ENCODE results near the gene GPR143. TPM values are rescaled to one million over a fixed set of nuclear protein-coding genes. Genes with fewer than 3 reads are reported as not detected.

GPR143 gene
- total and polyA plus RNA-seq, 2 of the 4 experiments (the other 2 are of a cell fraction), result 0.07 TPM; not detected in 1

GRCh38 chrX:9704876-9705465 is 60.7 kb downstream of the GPR143 start:
- dilution Hi-C loops (cut with HindIII; ENCODE audit: low sequenced_read_pairs, unreplicated experiment), result no loop called here
- H3K4me3 ChIP-seq (ENCODE audit: insufficient read depth, low read depth, low read length), result no peak overlapping the region

More at GRCh38 chrX:9704876-9705465, 60.7 kb downstream of the GPR143 start:
- H2BK5ac ChIP-seq (ENCODE audit: low read depth, low read length, poor library complexity, severe bottlenecking), result no peak overlapping the region
- DNase-seq (no peak), ATAC-seq (ENCODE audit: low read depth) (no peak)
- WGBS, 2 experiments (ENCODE audit: extremely low coverage in 2 of 2, insufficient read length in 1 of 2), result 83% methylated on average over 2 of the region's 6 CpGs; no CpG with 5 or more reads in 1 of the 2 experiments
- no peaks in the 10 kb centered on the region for H3K27me3 ChIP-seq (ENCODE audit: control insufficient read depth, insufficient read depth, low read length)
- intact Hi-C loops (cut with micrococcal nuclease), result loop anchor here (10.0 kb wide), 1 partner anchor 960 kb away; no protein-coding TSS in a partner anchor
- no peak overlapping the region for H2BK15ac ChIP-seq (ENCODE audit: low read depth, low read length)
- POLR2A ChIA-PET (ENCODE audit: unreplicated experiment), result no interaction called here
- TF ChIP-seq MAZ (IDR thresholded peaks at IDR 0.05; ENCODE audit: borderline replicate concordance, low read depth, low read length) (no peak), ELK1 (IDR thresholded peaks at IDR 0.05; ENCODE audit: borderline replicate concordance, low read depth, low read length) (no peak)
- peaks cover 0 to 5% of the 10 kb centered on the region in 2 experiments; a peak in 1 of 4 replicates for H3K79me1 ChIP-seq (ENCODE audit: low read depth in 1 of 2, low read length in 2 of 2)
- H3K9me3 ChIP-seq (ENCODE audit: control insufficient read depth, insufficient read depth, low read length), result no peaks in the 10 kb centered on the region
- peaks cover 31% of the 10 kb centered on the region for H3K36me3 ChIP-seq (ENCODE audit: control insufficient read depth, insufficient read depth, low read length)
- H3K14ac ChIP-seq (replicated peaks; ENCODE audit: low read depth, low read length), result no peak overlapping the region
- H3K4me2 ChIP-seq (ENCODE audit: low read depth, low read length), result no peak overlapping the region
- H3K23ac ChIP-seq (ENCODE audit: low read depth, low read length), result no peak overlapping the region
- H4K91ac ChIP-seq (ENCODE audit: insufficient read depth, low read depth, low read length), result no peak overlapping the region
- H4K20me1 ChIP-seq (ENCODE audit: insufficient read depth, low read length), result no peaks in the 10 kb centered on the region
- no peak overlapping the region for H2BK20ac ChIP-seq (ENCODE audit: low read depth, low read length)
- no peak overlapping the region for H4K5ac ChIP-seq (ENCODE audit: low read depth, low read length)
- H3K9me1 ChIP-seq (ENCODE audit: insufficient read depth, low read length), result no peaks in the 10 kb centered on the region
- H3K56ac ChIP-seq (ENCODE audit: extremely low read depth, insufficient read depth, low read length), result no peak overlapping the region; the same call in 1 of the 2 replicates
- no peak overlapping the region for H2AK9ac ChIP-seq (replicated peaks; ENCODE audit: low read depth, low read length, poor library complexity)
- no peaks in the 10 kb centered on the region for H3K4me1 ChIP-seq (ENCODE audit: control insufficient read depth, insufficient read depth, low read length)
- H3K9ac ChIP-seq (ENCODE audit: low read depth, low read length), result no peak overlapping the region
- H2AK5ac ChIP-seq (ENCODE audit: low read depth, low read length), result no peak overlapping the region
- no peak overlapping the region for H3K4ac ChIP-seq (ENCODE audit: low read depth, low read length)
- CTCF ChIA-PET, result no interaction called here
- H3K18ac ChIP-seq (ENCODE audit: low read depth, low read length), result no peak overlapping the region
- BruUV-seq (replicated peaks), result no TSS peak
- H4K8ac ChIP-seq (ENCODE audit: low read depth in 2 of 2, low read length in 2 of 2), result no peak overlapping the region
- no peak overlapping the region for H2BK120ac ChIP-seq (ENCODE audit: low read depth, low read length)
- no peak overlapping the region for H2AFZ ChIP-seq (replicated peaks; ENCODE audit: low read length, poor library complexity)
- H3K27ac ChIP-seq (ENCODE audit: insufficient read depth, low read length), result no peak overlapping the region
- in situ Hi-C loops (cut with MboI; ENCODE audit: low sequenced_read_pairs), result no loop called here
